ENCODE data around the gene MORN3.

- TF ChIP-seq POLR2A (IDR thresholded peaks at IDR 0.05; ENCODE audit: low read depth, low read length) (no peak), POLR2AphosphoS5 (IDR thresholded peaks at IDR 0.05; ENCODE audit: low read depth, low read length) (no peak), TAF1 (IDR thresholded peaks at IDR 0.05; ENCODE audit: borderline replicate concordance, low read depth, low read length) (no peak)
Measured at GRCh38 chr12:121678305-121678704, 8.9 kb upstream of the MORN3 start.

Measured in GM12892 (cell line).